HL-60/S4 (cell line): Measurements from ENCODE around the gene NFE2L2.
"Not testable (repeated sequence)": the region's sequence is repeated elsewhere in the genome, so short reads cannot be mapped to it uniquely, and the experiment has no call there.

Source experiments
- in situ Hi-C: fragments of 300-500 bp; cut with MboI; formaldehyde crosslinking; loops from 2 replicates; pipeline ENCODE4 v1.14.3; 2022; ENCODE audit warnings: low sequenced_read_pairs

Gene NFE2L2

GRCh38 chr2:177239932-177240630 is 24.4 kb downstream of the NFE2L2 start:
- in situ Hi-C loops, result no loop called here

- in situ Hi-C loops, result no loop called here
Measured at GRCh38 chr2:177239053-177239452, 25.5 kb downstream of the NFE2L2 start.

GRCh38 chr2:177237932-177238331 is 26.6 kb downstream of the NFE2L2 start:
- in situ Hi-C loops, result no loop called here

GRCh38 chr2:177235855-177236437 is 28.6 kb downstream of the NFE2L2 start:
- in situ Hi-C loops, result no loop called here

- in situ Hi-C loops, result no loop called here
Measured at GRCh38 chr2:177234267-177234666, 30.3 kb downstream of the NFE2L2 start.

- in situ Hi-C loops, result no loop called here
Measured at GRCh38 chr2:177232098-177232704, 32.3 kb downstream of the NFE2L2 start.

GRCh38 chr2:177231270-177231669 is 33.3 kb downstream of the NFE2L2 start:
- in situ Hi-C loops, result no loop called here

- in situ Hi-C loops, result no loop called here
Measured at GRCh38 chr2:177229442-177230242, 34.9 kb downstream of the NFE2L2 start.

GRCh38 chr2:177225965-177226360 is 38.6 kb downstream of the NFE2L2 start:
- in situ Hi-C loops, result no loop called here

- in situ Hi-C loops, result not testable (repeated sequence)
Measured at GRCh38 chr2:177223436-177223835, 41.1 kb downstream of the NFE2L2 start.

DNA sequence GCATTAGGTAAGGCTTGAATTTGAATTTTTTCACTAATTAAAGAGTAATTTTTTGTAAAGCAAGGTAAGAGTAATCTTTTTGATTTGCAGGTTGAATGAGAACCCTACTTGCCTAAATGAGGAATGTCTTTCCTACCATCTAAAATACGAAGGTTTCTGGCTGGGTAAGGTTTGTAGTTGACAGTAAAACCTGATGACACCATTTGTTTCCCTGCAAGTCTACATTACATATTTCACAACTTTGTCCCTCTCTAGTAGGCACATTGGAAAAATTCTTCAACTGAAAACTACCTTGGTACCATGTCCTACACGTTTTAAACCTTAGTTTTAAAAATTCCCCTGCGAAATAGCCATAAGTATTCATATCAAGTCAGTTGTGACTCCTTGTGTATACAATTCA is 42.6 kb downstream of the NFE2L2 start:
- in situ Hi-C loops, result no loop called here

- in situ Hi-C loops, result no loop called here
Measured at GRCh38 chr2:177221534-177221933, 43.0 kb downstream of the NFE2L2 start.

- in situ Hi-C loops, result not testable (repeated sequence)
Measured at GRCh38 chr2:177219787-177220186, 44.7 kb downstream of the NFE2L2 start.

GRCh38 chr2:177217247-177217843 is 47.2 kb downstream of the NFE2L2 start:
- in situ Hi-C loops, result no loop called here

DNA sequence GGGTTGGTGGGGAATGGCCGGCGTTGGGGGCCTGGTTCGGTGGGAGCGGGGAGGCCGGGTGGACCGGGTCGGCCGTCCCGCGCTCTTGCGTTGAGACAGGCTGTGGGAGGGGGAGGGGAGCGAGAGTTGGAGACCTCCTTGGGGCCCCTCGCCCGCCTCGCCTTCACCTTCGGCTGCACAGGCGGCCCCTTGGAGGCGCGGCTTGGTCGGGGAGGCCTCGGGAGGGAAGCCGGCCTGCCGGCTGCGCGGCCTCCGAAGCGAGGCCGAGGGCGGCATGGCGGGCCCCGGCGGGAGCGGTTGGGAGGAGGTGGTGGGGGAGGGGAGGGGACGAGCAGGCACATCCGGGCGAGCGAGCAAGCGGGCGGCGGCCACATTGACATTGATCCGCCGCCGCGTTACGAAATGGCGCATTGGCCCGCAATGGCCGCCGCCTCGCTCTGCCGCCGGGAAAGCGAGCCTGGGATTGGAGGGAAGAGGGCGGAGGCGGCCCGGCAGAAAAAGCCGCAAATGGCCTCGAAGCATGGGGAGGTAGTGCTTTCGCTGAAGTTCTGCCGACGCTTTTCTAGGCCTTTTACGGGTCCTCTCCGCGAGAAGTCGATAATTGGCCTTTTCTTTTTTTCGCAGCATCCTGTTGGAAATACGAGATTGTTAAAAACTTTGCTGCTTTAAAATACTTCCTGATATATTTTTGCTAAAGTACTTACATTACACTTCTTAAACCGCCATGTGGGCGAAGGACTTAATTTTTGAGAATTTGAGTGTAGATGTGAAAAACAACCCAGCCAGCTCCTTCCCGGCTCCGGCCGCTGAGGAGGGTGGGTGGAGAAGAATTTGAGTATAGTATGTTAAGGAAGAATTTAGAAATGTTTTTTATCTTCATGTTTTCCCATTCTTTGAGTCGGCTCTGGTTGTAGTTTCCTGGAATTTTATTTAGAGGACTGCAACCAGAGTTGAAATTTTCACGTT is 51.4 kb downstream of the NFE2L2 start:
- in situ Hi-C loops, result no loop called here

- in situ Hi-C loops, result no loop called here
Measured at GRCh38 chr2:177212106-177212890, 52.2 kb downstream of the NFE2L2 start, which contains the start of gene HNRNPA3. Gene HNRNPA3, plus strand, starts transcription at chr2:177212794. Its CDS starts 6 bp downstream, at chr2:177212800.

- in situ Hi-C loops, result no loop called here
Measured at GRCh38 chr2:177211576-177212105, 52.9 kb downstream of the NFE2L2 start.

DNA sequence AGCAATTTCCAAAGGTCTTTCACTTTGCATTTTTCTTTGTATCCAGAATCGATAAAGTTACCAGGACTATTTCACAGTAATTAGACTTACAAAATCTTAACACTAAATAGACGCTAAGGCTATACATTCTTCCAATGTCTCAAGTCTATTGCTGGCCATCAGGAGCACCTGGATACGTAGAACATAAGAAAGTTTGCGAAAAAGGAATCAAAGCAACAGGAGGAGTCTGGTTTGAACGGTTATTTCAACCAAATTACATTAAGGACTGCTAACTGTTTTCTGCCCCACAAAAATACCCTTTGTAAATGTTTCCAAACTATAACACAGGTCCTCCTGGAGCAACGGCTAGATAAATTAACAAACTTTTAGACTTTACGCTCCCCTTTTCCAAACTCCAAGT is 53.4 kb downstream of the NFE2L2 start:
- in situ Hi-C loops, result no loop called here

- in situ Hi-C loops, result no loop called here
Measured at GRCh38 chr2:177207101-177207500, 57.4 kb downstream of the NFE2L2 start.
